ENCODE measurements around the gene FBXL20.

The FBXL20 gene

GRCh38 chr17:39221572-39221971 lies 179.9 kb downstream of the FBXL20 start:
- TF ChIP-seq, protein P1, sequence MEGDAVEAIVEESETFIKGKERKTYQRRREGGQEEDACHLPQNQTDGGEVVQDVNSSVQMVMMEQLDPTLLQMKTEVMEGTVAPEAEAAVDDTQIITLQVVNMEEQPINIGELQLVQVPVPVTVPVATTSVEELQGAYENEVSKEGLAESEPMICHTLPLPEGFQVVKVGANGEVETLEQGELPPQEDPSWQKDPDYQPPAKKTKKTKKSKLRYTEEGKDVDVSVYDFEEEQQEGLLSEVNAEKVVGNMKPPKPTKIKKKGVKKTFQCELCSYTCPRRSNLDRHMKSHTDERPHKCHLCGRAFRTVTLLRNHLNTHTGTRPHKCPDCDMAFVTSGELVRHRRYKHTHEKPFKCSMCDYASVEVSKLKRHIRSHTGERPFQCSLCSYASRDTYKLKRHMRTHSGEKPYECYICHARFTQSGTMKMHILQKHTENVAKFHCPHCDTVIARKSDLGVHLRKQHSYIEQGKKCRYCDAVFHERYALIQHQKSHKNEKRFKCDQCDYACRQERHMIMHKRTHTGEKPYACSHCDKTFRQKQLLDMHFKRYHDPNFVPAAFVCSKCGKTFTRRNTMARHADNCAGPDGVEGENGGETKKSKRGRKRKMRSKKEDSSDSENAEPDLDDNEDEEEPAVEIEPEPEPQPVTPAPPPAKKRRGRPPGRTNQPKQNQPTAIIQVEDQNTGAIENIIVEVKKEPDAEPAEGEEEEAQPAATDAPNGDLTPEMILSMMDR (IDR thresholded peaks at IDR 0.05; ENCODE audit: low read length, missing control alignments): no peak
- H3K4me3 ChIP-seq (replicated peaks; ENCODE audit: low read depth, low read length): no peak overlapping the region
- no peak for DNase-seq (ENCODE audit: low read depth)

- H3K4me3 ChIP-seq (replicated peaks; ENCODE audit: low read depth, low read length): no peak overlapping the region
These were observed 181.7 kb downstream of the FBXL20 start for GRCh38 chr17:39219647-39220154.

DNA sequence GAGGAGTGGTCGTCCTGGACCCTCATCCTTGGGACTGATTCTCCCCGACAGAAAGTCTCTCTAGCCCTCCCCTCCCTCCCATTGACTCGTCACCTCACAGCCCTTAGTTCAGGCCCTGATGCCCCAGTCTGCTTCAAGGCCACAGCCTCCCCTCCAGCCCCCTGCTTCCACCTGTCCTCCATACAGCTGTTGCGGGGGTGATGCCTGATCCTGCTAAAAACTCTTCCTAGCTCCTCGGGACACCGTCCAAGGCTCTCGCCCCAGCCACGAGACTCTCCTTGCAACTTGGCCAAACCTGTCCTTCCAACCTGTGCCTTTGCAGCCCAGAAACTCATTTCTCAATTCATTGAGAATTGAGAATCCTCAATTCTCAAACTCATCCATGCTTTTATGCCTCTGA lies 182.5 kb downstream of the FBXL20 start:
- TF ChIP-seq, protein P1 (IDR thresholded peaks at IDR 0.05; ENCODE audit: low read length, missing control alignments): no peak
- no peak for DNase-seq (ENCODE audit: low read depth)
- H3K4me3 ChIP-seq (replicated peaks; ENCODE audit: low read depth, low read length): no peak overlapping the region

More at GRCh38 chr17:39219647-39220154, 181.7 kb downstream of the FBXL20 start:
- TF ChIP-seq, protein P1 (IDR thresholded peaks at IDR 0.05; ENCODE audit: low read length, missing control alignments): no peak
- DNase-seq (ENCODE audit: low read depth): no peak

GRCh38 chr17:39217734-39218369 lies 183.6 kb downstream of the FBXL20 start:
- TF ChIP-seq, protein P1 (IDR thresholded peaks at IDR 0.05; ENCODE audit: low read length, missing control alignments): no peak

GRCh38 chr17:39213852-39214251 lies 187.6 kb downstream of the FBXL20 start:
- no peak for DNase-seq (ENCODE audit: low read depth)
- H3K4me3 ChIP-seq (replicated peaks; ENCODE audit: low read depth, low read length): no peak overlapping the region
- TF ChIP-seq, protein P1 (IDR thresholded peaks at IDR 0.05; ENCODE audit: low read length, missing control alignments): no peak

More at GRCh38 chr17:39217734-39218369, 183.6 kb downstream of the FBXL20 start:
- no peak overlapping the region for H3K4me3 ChIP-seq (replicated peaks; ENCODE audit: low read depth, low read length)
- no peak for DNase-seq (ENCODE audit: low read depth)

GRCh38 chr17:39212841-39213480 lies 188.5 kb downstream of the FBXL20 start:
- TF ChIP-seq, protein P1 (IDR thresholded peaks at IDR 0.05; ENCODE audit: low read length, missing control alignments): no peak
- DNase-seq (ENCODE audit: low read depth): no peak
- no peak overlapping the region for H3K4me3 ChIP-seq (replicated peaks; ENCODE audit: low read depth, low read length)

Measured in fibroblast of pulmonary artery (primary cell).